ENCODE measurements around the gene UNK. TPM values are rescaled to one million over a fixed set of nuclear protein-coding genes. Genes with fewer than 3 reads are reported as not detected.
"Not testable (repeated sequence)": the region's sequence is repeated elsewhere in the genome, so short reads cannot be mapped to it uniquely, and the experiment has no call there.

The UNK gene
- total RNA-seq, 1 experiment from 2014 or later = 16.0 TPM

DNA sequence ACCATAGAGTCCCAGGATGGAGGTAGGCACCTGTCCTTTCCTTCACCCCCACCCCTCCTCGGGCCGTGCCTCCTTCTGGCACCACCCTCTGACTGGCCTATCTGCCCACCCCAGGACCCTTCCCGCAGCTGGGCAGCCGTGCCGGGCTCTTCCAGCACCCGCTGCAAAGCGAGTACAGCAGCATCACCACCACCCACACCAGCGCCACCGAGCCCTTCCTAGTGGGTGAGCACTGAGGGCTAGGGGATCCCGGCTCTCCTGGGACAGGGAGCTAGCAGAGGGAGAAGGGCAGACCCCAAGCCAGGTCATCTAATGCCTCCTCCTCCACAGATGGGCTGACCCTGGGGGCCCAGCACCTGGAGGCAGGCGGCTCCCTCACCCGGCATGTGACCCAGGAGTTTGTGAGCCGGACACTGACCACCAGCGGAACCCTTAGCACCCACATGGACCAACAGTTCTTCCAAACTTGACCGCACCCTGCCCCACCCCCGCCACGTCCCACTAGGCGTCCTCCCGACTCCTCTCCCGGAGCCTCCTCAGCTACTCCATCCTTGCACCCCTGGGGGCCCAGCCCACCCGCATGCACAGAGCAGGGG lies 27.4 kb upstream of the UNK start:
- H3K36me3 Mint-ChIP-seq (ENCODE audit: insufficient read depth, unreplicated experiment) = peaks cover 93% of the 10 kb centered on the region
- CTCF ChIA-PET = interaction anchor here (0.7 to 4.3 kb wide), 3 partner anchors 7 to 46 kb away, joined by 3 to 16 read pairs (median 4); no protein-coding TSS in a partner anchor
- no peak for DNase-seq (ENCODE audit: unreplicated experiment)
- no peak for TF ChIP-seq CTCF (IDR thresholded peaks at IDR 0.05; ENCODE audit: unreplicated experiment)
- POLR2A ChIA-PET = interaction anchor here (1.9 kb wide), 1 partner anchor 12 kb away, joined by 7 read pairs; no protein-coding TSS in a partner anchor
- H3K27me3 Mint-ChIP-seq (ENCODE audit: insufficient read depth, unreplicated experiment) = no peaks in the 10 kb centered on the region
- no peak overlapping the region for H3K27ac Mint-ChIP-seq (ENCODE audit: low read depth, unreplicated experiment)
- peaks cover 6% of the 10 kb centered on the region for H3K4me1 Mint-ChIP-seq (ENCODE audit: insufficient read depth, unreplicated experiment)
- intact Hi-C loops (cut with micrococcal nuclease) = no loop called here
- H3K9me3 Mint-ChIP-seq (ENCODE audit: unreplicated experiment) = no peaks in the 10 kb centered on the region
- H3K4me3 Mint-ChIP-seq (ENCODE audit: unreplicated experiment) = no peak overlapping the region
- BruUV-seq (replicated peaks) = TSS peak; percentile 90

- H3K27ac Mint-ChIP-seq (ENCODE audit: low read depth, unreplicated experiment) = no peak overlapping the region
- ChIA-PET CTCF (interaction anchor here (0.6 to 4.3 kb wide), 8 partner anchors 9 to 121 kb away, joined by 3 to 16 read pairs (median 3); partner anchors contain the start of genes RECQL5 and SAP30BP), POLR2A (interaction anchor here (0.6 to 1.9 kb wide), 5 partner anchors 13 to 91 kb away, joined by 3 to 7 read pairs (median 4); partner anchors contain the start of genes RECQL5 and SAP30BP)
- intact Hi-C loops (cut with micrococcal nuclease) = no loop called here
- H3K4me3 Mint-ChIP-seq (ENCODE audit: unreplicated experiment) = no peak overlapping the region
- H3K9me3 Mint-ChIP-seq (ENCODE audit: unreplicated experiment) = no peaks in the 10 kb centered on the region
- BruUV-seq (replicated peaks) = no TSS peak
- TF ChIP-seq CTCF (IDR thresholded peaks at IDR 0.05; ENCODE audit: unreplicated experiment) = no peak
- DNase-seq (ENCODE audit: unreplicated experiment) = no peak
- peaks cover 17% of the 10 kb centered on the region for H3K4me1 Mint-ChIP-seq (ENCODE audit: insufficient read depth, unreplicated experiment)
- H3K36me3 Mint-ChIP-seq (ENCODE audit: insufficient read depth, unreplicated experiment) = peaks cover 90% of the 10 kb centered on the region
- H3K27me3 Mint-ChIP-seq (ENCODE audit: insufficient read depth, unreplicated experiment) = no peaks in the 10 kb centered on the region
Observed at GRCh38 chr17:75758131-75758905, 26.3 kb upstream of the UNK start.

DNA sequence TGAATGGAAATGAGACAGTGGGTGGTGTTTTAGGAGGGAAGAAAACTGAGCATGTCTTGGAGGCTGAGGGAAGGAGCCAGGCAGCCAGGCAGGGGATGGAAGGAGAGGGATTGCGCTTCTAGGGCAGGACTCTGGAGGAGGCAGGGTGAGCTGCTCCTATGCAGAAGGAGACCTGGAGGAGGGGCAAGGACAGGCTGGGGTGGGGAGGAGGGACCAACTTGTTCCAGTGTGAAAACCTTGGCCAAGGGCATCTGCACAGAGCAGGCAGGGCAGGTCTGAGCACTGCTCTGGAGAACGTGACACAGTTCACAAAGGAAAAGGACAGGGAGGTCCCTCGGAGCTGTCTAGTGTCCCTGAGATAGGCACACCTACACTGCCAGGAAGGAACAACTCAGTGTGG lies 25.1 kb upstream of the UNK start:
- CTCF ChIA-PET = interaction anchor here (0.6 to 4.3 kb wide), 10 partner anchors 10 to 216 kb away, joined by 3 to 16 read pairs (median 3); partner anchors contain the start of genes RECQL5 and SAP30BP
- DNase-seq (ENCODE audit: unreplicated experiment) = no peak
- H3K4me1 Mint-ChIP-seq (ENCODE audit: insufficient read depth, unreplicated experiment) = peaks cover 21% of the 10 kb centered on the region
- no peak overlapping the region for H3K27ac Mint-ChIP-seq (ENCODE audit: low read depth, unreplicated experiment)
- BruUV-seq (replicated peaks) = no TSS peak
- no peak for TF ChIP-seq CTCF (IDR thresholded peaks at IDR 0.05; ENCODE audit: unreplicated experiment)
- no peaks in the 10 kb centered on the region for H3K9me3 Mint-ChIP-seq (ENCODE audit: unreplicated experiment)
- POLR2A ChIA-PET = interaction anchor here (0.6 to 8.0 kb wide), 8 partner anchors 9 to 93 kb away, joined by 3 to 153 read pairs (median 4); partner anchors contain the start of genes RECQL5 and SAP30BP
- intact Hi-C loops (cut with micrococcal nuclease) = no loop called here
- H3K36me3 Mint-ChIP-seq (ENCODE audit: insufficient read depth, unreplicated experiment) = peaks cover 83% of the 10 kb centered on the region
- H3K4me3 Mint-ChIP-seq (ENCODE audit: unreplicated experiment) = no peak overlapping the region
- no peaks in the 10 kb centered on the region for H3K27me3 Mint-ChIP-seq (ENCODE audit: insufficient read depth, unreplicated experiment)

- not testable (repeated sequence) for DNase-seq (ENCODE audit: unreplicated experiment); H3K27ac Mint-ChIP-seq (ENCODE audit: low read depth, unreplicated experiment); H3K9me3 Mint-ChIP-seq (ENCODE audit: unreplicated experiment); H3K27me3 Mint-ChIP-seq (ENCODE audit: insufficient read depth, unreplicated experiment); H3K4me3 Mint-ChIP-seq (ENCODE audit: unreplicated experiment); BruUV-seq (replicated peaks)
- peaks cover 77% of the 10 kb centered on the region for H3K36me3 Mint-ChIP-seq (ENCODE audit: insufficient read depth, unreplicated experiment)
- ChIA-PET CTCF (interaction anchor here (0.6 to 4.3 kb wide), 5 partner anchors 10 to 216 kb away, joined by 3 to 16 read pairs (median 4); no protein-coding TSS in a partner anchor), POLR2A (interaction anchor here (0.9 to 8.0 kb wide), 6 partner anchors 9 to 94 kb away, joined by 3 to 153 read pairs (median 3); a partner anchor contains a TSS)
- intact Hi-C loops (cut with micrococcal nuclease) = loop anchor here (5.0 kb wide), 1 partner anchor 247 kb away; no protein-coding TSS in a partner anchor
- H3K4me1 Mint-ChIP-seq (ENCODE audit: insufficient read depth, unreplicated experiment) = peaks cover 15% of the 10 kb centered on the region
Observed at GRCh38 chr17:75759978-75760640, 24.5 kb upstream of the UNK start.
